HTERT RPE-1 (cell line): ENCODE data around the gene ISCA1.

ENCODE experiments used
- in situ Hi-C: fragments of 300-500 bp; cut with MboI; formaldehyde crosslinking; loops from 4 replicates; pipeline ENCODE4 v1.14.3; 2020; ENCODE audit warnings: low sequenced_read_pairs

ISCA1 gene

DNA sequence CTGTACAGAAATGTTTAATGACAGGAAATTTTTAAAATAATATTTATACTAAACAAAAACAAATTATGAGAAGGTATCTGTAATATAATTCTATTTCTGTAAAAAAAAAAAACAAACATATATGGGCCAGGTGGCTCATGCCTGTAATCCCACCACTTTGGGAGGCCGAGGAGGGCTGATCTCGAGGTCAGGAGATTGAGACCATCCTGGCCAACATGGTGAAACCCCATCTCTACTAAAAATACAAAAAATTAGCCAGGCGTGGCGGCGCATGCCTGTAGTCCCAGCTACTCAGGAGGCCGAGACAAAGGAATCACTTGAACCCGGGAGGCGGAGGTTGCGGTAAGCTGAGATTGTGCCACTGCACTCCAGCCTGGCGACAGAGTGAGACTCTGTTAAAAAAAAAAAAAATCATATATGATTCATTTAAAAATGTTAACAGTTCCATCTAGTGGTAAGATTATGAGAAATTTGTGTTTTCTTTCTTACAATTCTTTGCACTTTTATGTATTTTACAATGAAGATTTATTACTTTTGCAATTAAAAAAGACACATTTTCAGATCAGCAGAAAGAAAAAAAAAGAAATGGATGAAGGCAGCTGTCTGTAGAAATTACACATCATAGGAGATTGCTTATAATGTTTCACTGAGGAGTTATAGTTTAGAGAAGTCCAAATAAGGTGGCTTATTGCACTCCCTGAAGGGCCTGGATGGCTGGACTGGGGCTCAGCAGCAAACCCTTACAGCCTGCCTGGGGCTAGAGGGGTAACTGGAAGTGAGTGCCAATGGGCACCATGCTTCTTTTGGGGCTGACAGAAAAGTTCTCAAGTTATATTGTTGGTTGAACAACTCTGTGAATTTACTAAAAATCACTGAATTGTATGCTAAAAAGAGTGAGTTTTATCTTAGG lies 43.2 kb downstream of the ISCA1 start:
- in situ Hi-C loops, result no loop called here

DNA sequence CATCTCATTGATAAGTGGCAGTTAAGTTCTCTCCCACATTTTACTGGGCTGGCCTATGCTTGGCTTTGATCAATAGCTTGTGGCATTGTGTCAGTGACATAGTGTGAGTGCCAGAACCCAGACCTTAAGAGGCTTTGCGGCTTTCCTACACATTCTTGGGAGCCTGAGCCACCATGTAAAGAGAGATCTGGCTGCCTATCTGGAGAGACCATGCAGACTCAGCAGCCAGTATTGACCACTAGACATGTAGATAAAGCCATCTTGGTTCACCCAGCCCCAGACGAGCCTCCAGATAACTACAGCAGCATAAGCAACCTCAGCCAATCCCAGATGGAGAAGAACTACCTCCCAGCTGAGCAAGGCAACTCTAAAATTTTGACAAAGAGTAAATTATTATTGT lies 51.5 kb downstream of the ISCA1 start:
- in situ Hi-C loops, result no loop called here

DNA sequence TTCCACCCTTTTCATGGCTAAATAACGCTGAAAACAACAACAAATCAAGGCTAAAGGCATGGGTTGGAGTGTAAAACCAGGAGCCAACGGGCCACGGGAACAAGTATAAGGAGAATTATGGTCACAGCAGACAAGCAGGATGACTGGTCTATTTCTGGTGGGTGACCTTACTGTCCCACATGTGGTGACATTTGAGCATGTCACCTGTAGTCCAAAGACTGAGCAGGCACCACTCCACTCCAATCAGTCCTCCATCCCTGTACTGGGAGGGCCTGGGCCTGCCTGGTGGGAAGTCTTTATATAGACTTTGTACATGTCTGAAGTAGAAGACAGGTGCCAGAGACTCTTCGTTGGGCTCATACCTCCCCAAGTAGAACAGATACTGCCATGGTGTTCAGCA lies 59.7 kb downstream of the ISCA1 start:
- in situ Hi-C loops, result no loop called here

- in situ Hi-C loops, result no loop called here
These were observed 62.7 kb downstream of the ISCA1 start for GRCh38 chr9:86219606-86220005.

- in situ Hi-C loops, result no loop called here
These were observed 65.1 kb downstream of the ISCA1 start for GRCh38 chr9:86217076-86217755.
